ENCODE measurements around the gene PPM1D. TPM values are rescaled to one million over a fixed set of nuclear protein-coding genes. Genes with fewer than 3 reads are reported as not detected.
"Not testable (repeated sequence)": the region's sequence is repeated elsewhere in the genome, so short reads cannot be mapped to it uniquely, and the experiment has no call there.

PPM1D gene
- 17.4 TPM for polyA plus RNA-seq (2013, experiment 1 of 4)
- polyA plus RNA-seq (2013, experiment 2 of 4), result 18.7 TPM
- polyA plus RNA-seq (2013, experiment 3 of 4), result 13.4 TPM
- polyA plus RNA-seq (2013, experiment 4 of 4), result 15.2 TPM

DNA sequence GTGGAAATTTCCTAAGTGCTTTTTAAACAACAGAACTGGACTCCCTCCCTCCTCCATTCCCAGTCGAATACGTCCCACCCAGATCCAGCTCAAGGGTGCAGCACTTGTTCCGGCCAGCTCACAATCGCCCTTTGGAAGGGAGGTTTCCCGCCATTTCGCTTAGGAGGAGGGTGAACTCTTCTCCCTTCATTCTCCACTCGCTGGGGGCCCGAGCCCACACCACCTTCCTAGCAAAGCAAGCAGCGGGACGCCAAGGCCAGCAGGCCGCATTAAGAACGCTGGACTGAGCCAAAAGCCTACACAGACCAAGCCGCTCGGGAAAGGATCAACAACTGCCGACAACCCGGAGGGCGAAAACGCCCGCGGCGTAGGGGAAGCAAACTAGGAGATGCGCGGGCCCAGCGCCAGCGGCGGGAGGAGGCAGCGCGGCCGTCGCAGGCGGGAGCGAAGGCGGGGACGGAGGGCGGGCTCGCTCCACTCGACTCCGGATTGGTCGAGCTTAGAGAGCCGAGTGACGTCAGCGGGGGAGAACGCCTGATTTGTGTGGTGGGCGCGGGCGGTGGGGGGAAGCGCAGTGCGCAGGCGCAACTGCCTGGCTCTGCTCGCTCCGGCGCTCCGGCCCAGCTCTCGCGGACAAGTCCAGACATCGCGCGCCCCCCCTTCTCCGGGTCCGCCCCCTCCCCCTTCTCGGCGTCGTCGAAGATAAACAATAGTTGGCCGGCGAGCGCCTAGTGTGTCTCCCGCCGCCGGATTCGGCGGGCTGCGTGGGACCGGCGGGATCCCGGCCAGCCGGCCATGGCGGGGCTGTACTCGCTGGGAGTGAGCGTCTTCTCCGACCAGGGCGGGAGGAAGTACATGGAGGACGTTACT, at the start of gene PPM1D:
PPM1D (plus strand) TSS at position 574 of the 870 bp plus-strand sequence; CDS start at position 796, 222 bp downstream.
- Histone ChIP-seq H3K36me3 (ENCODE audit: control insufficient read depth, insufficient read depth, low read length) (no peaks in the 10 kb centered on the region), H3K4me3 (ENCODE audit: insufficient read depth, low read depth, low read length) (peak within 1 kb of the TSS; percentile 78), H3K27me3 (ENCODE audit: control insufficient read depth, insufficient read depth, low read length, poor library complexity, severe bottlenecking) (no peaks in the 10 kb centered on the region), H3K4me1 (ENCODE audit: control insufficient read depth, insufficient read depth, low read length) (peaks cover 5% of the 10 kb centered on the region), H3K9me3 (ENCODE audit: control insufficient read depth, low read length) (no peaks in the 10 kb centered on the region), H3K27ac (ENCODE audit: insufficient read depth, low read depth, low read length, poor library complexity, severe bottlenecking) (peak within 1 kb of the TSS; percentile 99)
- WGBS, 2 experiments, result 0% methylated on average over 82 to 83 of the region's 83 CpGs

DNA sequence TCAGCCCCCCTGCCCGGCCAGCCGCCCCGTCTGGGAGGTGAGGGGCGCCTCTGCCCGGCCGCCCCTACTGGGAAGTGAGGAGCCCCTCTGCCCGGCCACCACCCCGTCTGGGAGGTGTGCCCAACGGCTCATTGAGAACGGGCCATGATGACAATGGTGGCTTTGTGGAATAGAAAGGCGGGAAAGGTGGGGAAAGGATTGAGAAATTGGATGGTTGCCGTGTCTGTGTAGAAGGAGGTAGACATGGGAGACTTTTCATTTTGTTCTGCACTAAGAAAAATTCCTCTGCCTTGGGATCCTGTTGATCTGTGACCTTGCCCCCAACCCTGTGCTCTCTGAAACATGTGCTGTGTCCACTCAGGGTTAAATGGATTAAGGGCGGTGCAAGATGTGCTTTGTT, 47.7 kb upstream of the PPM1D start:
- not testable (repeated sequence) for H3K4me1 ChIP-seq (ENCODE audit: control insufficient read depth, insufficient read depth, low read length); H3K9me3 ChIP-seq (ENCODE audit: control insufficient read depth, low read length); H3K27me3 ChIP-seq (ENCODE audit: control insufficient read depth, insufficient read depth, low read length, poor library complexity, severe bottlenecking); H3K36me3 ChIP-seq (ENCODE audit: control insufficient read depth, insufficient read depth, low read length); H3K27ac ChIP-seq (ENCODE audit: insufficient read depth, low read depth, low read length, poor library complexity, severe bottlenecking); H3K4me3 ChIP-seq (ENCODE audit: insufficient read depth, low read depth, low read length)
- WGBS, 2 experiments, result 95 to 97% methylated on average over 12 of the region's 13 CpGs

DNA sequence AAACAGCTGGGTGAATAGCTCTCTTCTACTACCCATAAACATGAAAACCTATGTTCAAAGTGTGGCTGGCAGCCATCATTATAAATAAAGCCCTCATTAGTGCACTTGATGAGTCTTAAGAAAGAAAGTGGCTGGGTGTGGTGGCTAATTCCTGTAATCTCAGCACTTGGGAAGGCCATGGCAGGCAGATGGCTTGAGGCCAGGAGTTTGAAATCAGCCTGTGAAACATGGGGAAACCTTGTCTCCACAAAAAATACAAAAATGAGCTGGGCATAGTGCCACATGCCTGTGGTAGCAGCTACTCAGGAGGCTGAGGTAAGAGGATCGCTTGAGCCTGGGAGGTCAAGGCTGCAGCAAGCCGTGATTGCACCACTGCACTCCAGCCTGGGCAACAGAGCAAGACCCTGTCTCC, 45.6 kb upstream of the PPM1D start:
- WGBS, 2 experiments, result 94 to 95% methylated on average over 2 of the region's 2 CpGs
- peaks cover 2% of the 10 kb centered on the region for H3K9me3 ChIP-seq (ENCODE audit: control insufficient read depth, low read length)
- H3K4me3 ChIP-seq (ENCODE audit: insufficient read depth, low read depth, low read length), result no peak overlapping the region
- no peaks in the 10 kb centered on the region for H3K4me1 ChIP-seq (ENCODE audit: control insufficient read depth, insufficient read depth, low read length)
- H3K27me3 ChIP-seq (ENCODE audit: control insufficient read depth, insufficient read depth, low read length, poor library complexity, severe bottlenecking), result no peaks in the 10 kb centered on the region
- no peak overlapping the region for H3K27ac ChIP-seq (ENCODE audit: insufficient read depth, low read depth, low read length, poor library complexity, severe bottlenecking)
- H3K36me3 ChIP-seq (ENCODE audit: control insufficient read depth, insufficient read depth, low read length), result no peaks in the 10 kb centered on the region

DNA sequence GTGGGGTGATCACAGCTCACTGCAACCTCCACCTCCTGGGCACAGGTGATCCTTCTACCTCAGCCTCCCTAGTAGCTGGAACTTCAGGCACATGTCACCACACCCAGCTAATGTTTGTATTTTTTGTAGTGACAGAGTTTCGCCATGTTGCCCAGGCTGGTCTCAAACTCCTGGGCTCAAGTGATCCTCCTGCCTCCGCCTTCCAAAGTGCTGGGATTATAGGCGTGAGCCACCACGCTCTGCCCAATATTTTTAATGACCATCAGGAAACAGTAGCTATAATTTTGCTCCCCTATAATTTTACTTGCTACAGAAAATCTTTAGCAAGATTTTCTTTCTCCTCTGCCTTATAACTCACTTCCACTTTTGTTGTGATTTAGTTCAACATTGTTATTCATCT, 44.2 kb upstream of the PPM1D start:
- Histone ChIP-seq H3K4me3 (ENCODE audit: insufficient read depth, low read depth, low read length) (no peak overlapping the region), H3K27me3 (ENCODE audit: control insufficient read depth, insufficient read depth, low read length, poor library complexity, severe bottlenecking) (no peaks in the 10 kb centered on the region), H3K9me3 (ENCODE audit: control insufficient read depth, low read length) (peaks cover 2% of the 10 kb centered on the region), H3K36me3 (ENCODE audit: control insufficient read depth, insufficient read depth, low read length) (no peaks in the 10 kb centered on the region), H3K27ac (ENCODE audit: insufficient read depth, low read depth, low read length, poor library complexity, severe bottlenecking) (no peak overlapping the region), H3K4me1 (ENCODE audit: control insufficient read depth, insufficient read depth, low read length) (no peaks in the 10 kb centered on the region)
- 90 to 92% methylated on average over 4 of the region's 4 CpGs for WGBS, 2 experiments

DNA sequence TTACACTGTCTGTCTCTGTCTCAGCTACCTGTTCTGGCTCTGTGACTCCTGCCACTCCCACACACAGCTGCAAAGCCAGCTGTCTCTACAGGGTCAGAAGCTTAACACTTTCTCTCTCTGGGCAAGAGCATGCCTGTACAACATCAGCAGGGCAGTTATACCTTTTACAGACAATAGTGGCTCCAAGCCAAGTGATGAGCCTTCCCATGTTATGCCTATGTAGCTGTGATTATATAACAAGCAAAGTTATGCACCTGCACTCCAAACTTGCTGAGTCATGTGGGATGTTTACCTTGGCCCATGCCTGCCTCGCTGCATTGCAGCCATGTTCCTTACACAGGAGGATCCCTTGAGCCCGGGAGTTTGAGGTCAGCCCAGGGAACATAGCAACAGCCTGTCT, 42.2 kb upstream of the PPM1D start:
- Histone ChIP-seq H3K9me3 (ENCODE audit: control insufficient read depth, low read length) (peaks cover 2% of the 10 kb centered on the region), H3K36me3 (ENCODE audit: control insufficient read depth, insufficient read depth, low read length) (no peaks in the 10 kb centered on the region), H3K27me3 (ENCODE audit: control insufficient read depth, insufficient read depth, low read length, poor library complexity, severe bottlenecking) (no peaks in the 10 kb centered on the region), H3K27ac (ENCODE audit: insufficient read depth, low read depth, low read length, poor library complexity, severe bottlenecking) (no peak overlapping the region), H3K4me1 (ENCODE audit: control insufficient read depth, insufficient read depth, low read length) (no peaks in the 10 kb centered on the region), H3K4me3 (ENCODE audit: insufficient read depth, low read depth, low read length) (no peak overlapping the region)
- WGBS, 2 experiments, result 85 to 93% methylated on average over 2 of the region's 2 CpGs

DNA sequence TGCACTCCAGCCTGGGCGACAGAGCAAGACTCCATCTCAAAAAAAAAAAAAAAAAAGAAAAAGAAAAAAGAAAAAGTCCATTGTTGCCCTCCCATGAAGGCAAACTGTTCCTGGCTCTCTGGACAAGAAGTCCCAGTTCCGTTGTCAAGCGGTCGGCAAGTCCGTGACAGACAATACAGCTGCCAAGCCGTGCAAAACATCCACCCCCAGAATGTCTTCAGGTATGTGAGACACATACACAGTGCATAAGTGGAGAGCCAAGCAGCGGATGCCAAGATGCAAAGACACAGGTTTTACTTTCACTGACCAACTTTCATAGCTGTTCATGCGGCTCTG, 40.4 kb upstream of the PPM1D start:
- H3K27me3 ChIP-seq (ENCODE audit: control insufficient read depth, insufficient read depth, low read length, poor library complexity, severe bottlenecking), result no peaks in the 10 kb centered on the region
- no peak overlapping the region for H3K4me3 ChIP-seq (ENCODE audit: insufficient read depth, low read depth, low read length)
- no peak overlapping the region for H3K27ac ChIP-seq (ENCODE audit: insufficient read depth, low read depth, low read length, poor library complexity, severe bottlenecking)
- 93% methylated on average over 8 of the region's 8 CpGs for WGBS, 2 experiments
- peaks cover 2% of the 10 kb centered on the region for H3K9me3 ChIP-seq (ENCODE audit: control insufficient read depth, low read length)
- H3K4me1 ChIP-seq (ENCODE audit: control insufficient read depth, insufficient read depth, low read length), result no peaks in the 10 kb centered on the region
- H3K36me3 ChIP-seq (ENCODE audit: control insufficient read depth, insufficient read depth, low read length), result no peaks in the 10 kb centered on the region

DNA sequence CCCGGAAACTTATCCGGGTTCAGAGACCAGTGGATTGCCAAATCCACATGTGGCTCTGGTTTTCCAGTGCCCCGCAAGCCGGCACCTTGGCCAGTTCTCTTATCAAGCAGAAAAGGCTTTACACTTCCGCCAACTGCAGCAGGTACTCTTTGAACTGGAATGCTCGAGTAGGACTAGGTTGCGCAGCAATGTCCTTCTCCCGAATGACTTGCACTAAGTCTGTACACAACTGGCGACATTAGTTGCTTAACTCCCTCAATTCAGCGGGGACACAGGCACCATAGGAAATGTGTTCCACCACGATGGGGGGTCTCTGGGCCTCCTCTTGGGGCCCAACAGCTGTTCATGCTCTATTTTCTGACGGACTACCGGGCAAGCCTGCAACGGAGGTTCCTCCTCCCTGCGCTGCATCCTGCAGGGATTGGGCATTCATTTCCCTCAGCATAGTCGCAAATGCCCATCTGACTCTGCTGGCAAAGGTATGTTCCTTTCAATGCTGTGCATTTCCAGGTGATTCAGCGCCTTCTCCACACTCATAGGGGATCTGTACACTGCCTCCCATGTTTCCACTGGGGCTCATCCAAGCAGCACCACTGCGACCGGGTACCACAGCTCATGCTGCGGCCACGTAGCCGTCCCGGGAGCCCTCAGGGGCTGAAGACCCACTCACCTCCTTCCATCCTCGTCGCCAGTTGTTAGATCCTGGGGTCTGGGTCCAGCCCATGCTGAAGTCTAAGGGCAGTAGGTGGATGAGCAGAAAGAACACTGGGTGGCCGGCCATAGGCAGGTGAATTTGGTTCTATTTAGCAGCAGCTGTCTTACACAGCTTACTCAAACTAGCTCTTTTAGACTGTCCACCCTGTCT, 39.8 kb upstream of the PPM1D start:
- H3K36me3 ChIP-seq (ENCODE audit: control insufficient read depth, insufficient read depth, low read length), result no peaks in the 10 kb centered on the region
- 92% methylated on average over 26 of the region's 26 CpGs for WGBS, 2 experiments
- H3K4me1 ChIP-seq (ENCODE audit: control insufficient read depth, insufficient read depth, low read length), result no peaks in the 10 kb centered on the region
- H3K27me3 ChIP-seq (ENCODE audit: control insufficient read depth, insufficient read depth, low read length, poor library complexity, severe bottlenecking), result no peaks in the 10 kb centered on the region
- no peak overlapping the region for H3K4me3 ChIP-seq (ENCODE audit: insufficient read depth, low read depth, low read length)
- H3K27ac ChIP-seq (ENCODE audit: insufficient read depth, low read depth, low read length, poor library complexity, severe bottlenecking), result no peak overlapping the region
- H3K9me3 ChIP-seq (ENCODE audit: control insufficient read depth, low read length), result peaks cover 2% of the 10 kb centered on the region

DNA sequence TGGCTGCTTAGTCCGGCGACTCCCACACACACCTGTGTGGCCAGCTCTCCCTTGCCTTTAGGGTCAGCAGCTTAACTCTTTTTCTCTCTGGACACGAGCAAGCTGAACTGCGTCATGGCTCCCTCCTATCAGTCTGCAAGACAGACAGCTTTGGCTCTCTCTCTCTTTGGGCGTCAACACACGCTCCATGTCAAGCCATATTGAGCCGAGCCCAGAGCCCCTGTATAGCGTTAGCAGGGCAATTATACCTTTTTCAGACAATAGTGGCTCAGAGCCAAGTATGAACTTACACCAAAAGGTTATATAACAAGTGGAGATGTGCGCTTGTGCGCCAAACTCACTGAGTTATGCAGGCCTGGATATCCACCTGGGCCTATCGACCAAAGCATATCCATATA, 39.1 kb upstream of the PPM1D start:
- Histone ChIP-seq H3K27me3 (ENCODE audit: control insufficient read depth, insufficient read depth, low read length, poor library complexity, severe bottlenecking) (no peaks in the 10 kb centered on the region), H3K4me3 (ENCODE audit: insufficient read depth, low read depth, low read length) (no peak overlapping the region)
- WGBS, 2 experiments, result 94 to 95% methylated on average over 10 of the region's 11 CpGs

DNA sequence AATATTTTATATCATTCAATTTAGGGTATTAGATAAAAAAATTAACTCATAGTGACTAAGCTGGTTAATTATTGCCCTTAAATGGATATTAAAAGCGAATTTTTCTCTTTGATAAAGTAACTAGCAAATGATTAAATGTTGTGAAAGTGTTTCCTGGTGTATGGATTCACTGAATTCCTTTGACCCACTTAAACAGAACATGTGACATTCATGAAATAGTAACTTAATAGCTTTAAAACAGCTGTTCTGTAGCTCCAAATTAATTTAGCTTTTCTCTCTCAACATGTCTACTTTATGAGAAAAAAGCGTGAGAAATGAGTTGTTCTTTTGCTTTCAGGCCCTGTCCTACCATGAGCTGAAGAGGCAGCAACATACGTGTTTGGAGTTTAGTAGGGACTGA, 37.6 kb upstream of the PPM1D start:
- 84% methylated on average over 3 of the region's 3 CpGs for WGBS, 2 experiments
- Histone ChIP-seq H3K36me3 (ENCODE audit: control insufficient read depth, insufficient read depth, low read length) (no peaks in the 10 kb centered on the region), H3K27ac (ENCODE audit: insufficient read depth, low read depth, low read length, poor library complexity, severe bottlenecking) (no peak overlapping the region), H3K4me1 (ENCODE audit: control insufficient read depth, insufficient read depth, low read length) (no peaks in the 10 kb centered on the region), H3K4me3 (ENCODE audit: insufficient read depth, low read depth, low read length) (no peak overlapping the region), H3K9me3 (ENCODE audit: control insufficient read depth, low read length) (peaks cover 2% of the 10 kb centered on the region), H3K27me3 (ENCODE audit: control insufficient read depth, insufficient read depth, low read length, poor library complexity, severe bottlenecking) (no peaks in the 10 kb centered on the region)

More for the DNA sequence above, 39.1 kb upstream of the PPM1D start:
- Histone ChIP-seq H3K9me3 (ENCODE audit: control insufficient read depth, low read length) (peaks cover 2% of the 10 kb centered on the region), H3K4me1 (ENCODE audit: control insufficient read depth, insufficient read depth, low read length) (no peaks in the 10 kb centered on the region), H3K36me3 (ENCODE audit: control insufficient read depth, insufficient read depth, low read length) (no peaks in the 10 kb centered on the region), H3K27ac (ENCODE audit: insufficient read depth, low read depth, low read length, poor library complexity, severe bottlenecking) (no peak overlapping the region)

DNA sequence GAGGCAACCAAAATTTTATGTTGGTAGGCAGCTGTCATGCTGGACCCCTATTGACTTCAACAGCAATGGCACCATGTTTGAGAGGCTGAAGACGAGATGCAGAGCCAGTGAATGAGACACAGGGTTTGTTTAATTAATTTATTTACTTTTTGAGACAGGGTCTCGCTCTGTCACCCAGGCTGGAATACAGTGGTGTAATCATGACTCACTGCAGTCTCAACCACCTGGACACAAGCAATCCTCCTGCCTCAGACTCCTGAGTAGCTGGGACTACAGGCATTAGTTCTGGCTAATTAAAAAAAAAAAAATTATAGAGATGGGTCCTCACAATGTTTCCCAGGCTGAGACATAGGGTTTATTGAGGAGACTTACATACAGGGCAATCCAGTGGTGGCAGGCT, 36.2 kb upstream of the PPM1D start:
- no peaks in the 10 kb centered on the region for H3K36me3 ChIP-seq (ENCODE audit: control insufficient read depth, insufficient read depth, low read length)
- no peaks in the 10 kb centered on the region for H3K27me3 ChIP-seq (ENCODE audit: control insufficient read depth, insufficient read depth, low read length, poor library complexity, severe bottlenecking)
- WGBS, 2 experiments, result 94% methylated on average over 2 of the region's 2 CpGs

More for the DNA sequence above, 36.2 kb upstream of the PPM1D start:
- Histone ChIP-seq H3K27ac (ENCODE audit: insufficient read depth, low read depth, low read length, poor library complexity, severe bottlenecking) (no peak overlapping the region), H3K4me3 (ENCODE audit: insufficient read depth, low read depth, low read length) (no peak overlapping the region), H3K4me1 (ENCODE audit: control insufficient read depth, insufficient read depth, low read length) (no peaks in the 10 kb centered on the region), H3K9me3 (ENCODE audit: control insufficient read depth, low read length) (no peaks in the 10 kb centered on the region)
